CD4-positive, alpha-beta T cell (primary cell): ENCODE measurements around the gene PWWP2B. TPM values are rescaled to one million over a fixed set of nuclear protein-coding genes. Genes with fewer than 3 reads are reported as not detected.

Experiments used
- ATAC-seq: fragments of 200-7000 bp; cut with Tn5 transposase; one replicate; pipeline ENCODE4 v1.10.0; 2022; ENCODE audit warnings: mild to moderate bottlenecking; ENCODE audit not compliant: poor library complexity
- CTCF ChIA-PET: fragments of 350-600 bp; sonication (Branson Sonifier 250); formaldehyde crosslinking; loops from one replicate; lab custom pipeline; 2021; ENCODE audit warnings: antibody characterized with exemption, inconsistent platforms; lab: Charles Lee
- POLR2A ChIA-PET: fragments of 350-600 bp; sonication (Branson Sonifier 250); formaldehyde crosslinking; loops from one replicate; lab custom pipeline; 2021; ENCODE audit warnings: antibody characterized with exemption, inconsistent platforms; lab: Charles Lee
- DNase-seq, 14 experiments: peaks; one replicate each; pipeline ENCODE4 v3.0.0-alpha.2; 2013 to 2020; ENCODE audit warnings: mixed read lengths in 2 of 14
- H3K27ac ChIP-seq, 2 donors: one replicate each; pipeline versions ENCODE4 v1.5.1 to v1.7.0; 2013; ENCODE audit warnings: low read length in 2 of 2, low read depth in 1 of 2, mild to moderate bottlenecking in 1 of 2
- H3K27me3 ChIP-seq, 2 experiments: 1 replicate in 1 of 2; 2 replicates in 1 of 2; pipeline versions ENCODE4 v1.6.1 to v1.7.0; 2013; ENCODE audit warnings: low read length in 2 of 2, control low read depth in 1 of 2, mild to moderate bottlenecking in 1 of 2, moderate library complexity in 1 of 2; ENCODE audit not compliant: insufficient read depth in 2 of 2, control insufficient read depth in 1 of 2
- H3K36me3 ChIP-seq: one replicate; pipeline ENCODE4 v1.6.1; 2013; ENCODE audit warnings: low read length, control low read depth; ENCODE audit not compliant: insufficient read depth
- H3K4me1 ChIP-seq: one replicate; pipeline ENCODE4 v1.6.1; 2013; ENCODE audit warnings: low read length, control low read depth; ENCODE audit not compliant: insufficient read depth
- H3K4me3 ChIP-seq: one replicate; pipeline ENCODE4 v1.5.1; 2013; ENCODE audit warnings: mild to moderate bottlenecking, low read length, moderate library complexity
- H3K9me3 ChIP-seq, 2 experiments: 1 replicate in 1 of 2; 2 replicates in 1 of 2; pipeline versions ENCODE4 v1.6.1 to v1.7.0; 2013; ENCODE audit warnings: low read length in 2 of 2, mild to moderate bottlenecking in 2 of 2, control low read depth in 1 of 2, moderate library complexity in 1 of 2; ENCODE audit not compliant: control insufficient read depth in 1 of 2, insufficient read depth in 1 of 2
- H3K27ac Mint-ChIP-seq: one replicate; pipeline ENCODE4 v1.8.0; 2020; ENCODE audit warnings: mixed read lengths
- H3K27me3 Mint-ChIP-seq: one replicate; pipeline ENCODE4 v1.8.0; 2021; ENCODE audit warnings: mixed read lengths
- H3K36me3 Mint-ChIP-seq: one replicate; pipeline ENCODE4 v1.8.0; 2021; ENCODE audit warnings: low read depth, mixed read lengths
- H3K4me1 Mint-ChIP-seq: one replicate; pipeline ENCODE4 v1.8.0; 2021; ENCODE audit warnings: low read depth, mixed read lengths
- H3K4me3 Mint-ChIP-seq: one replicate; pipeline ENCODE4 v1.8.0; 2020; ENCODE audit warnings: mild to moderate bottlenecking, mixed read lengths
- H3K9me3 Mint-ChIP-seq: one replicate; pipeline ENCODE4 v1.8.0; 2020; ENCODE audit warnings: mixed read lengths
- CTCF ChIP-seq: fragments of 200-600 bp; IDR thresholded peaks from one replicate; pipeline ENCODE4 v1.8.0; 2022; ENCODE audit warnings: antibody characterized with exemption, mild to moderate bottlenecking
- intact Hi-C, 2 experiments: fragments of 100-400 bp; cut with DNase I in 1 of 2; cut with micrococcal nuclease in 1 of 2; formaldehyde crosslinking; loops; one replicate each; pipeline versions ENCODE4 v1.15.1 to v1.9.0; 2023 to 2025; cut with DNase I, micrococcal nuclease
- total RNA-seq, 174 experiments: library from RNA in 2 of 174; stranded (reverse) in 2 of 174; gene quantifications; one replicate each; pipeline ENCODE4 v1.2.3 and lab custom pipeline; 2021 to 2026

PWWP2B gene
- total RNA-seq, 2 experiments from 2014 or later = 19.2 to 19.6 TPM

- Histone ChIP-seq H3K4me1 (peaks cover 30% of the 10 kb centered on the region), H3K27me3 (no peaks in the 10 kb centered on the region), H3K36me3 (peaks cover 8% of the 10 kb centered on the region), H3K9me3 (no peaks in the 10 kb centered on the region), H3K27ac (no peak overlapping the region), H3K4me3 (no peak overlapping the region)
- intact Hi-C loops = no loop called here
- no peaks in the 10 kb centered on the region for H3K27me3 Mint-ChIP-seq
- ATAC-seq (no peak), DNase-seq (no peak)
- ChIA-PET POLR2A (no interaction called here), CTCF (no interaction called here)
- no peaks in the 10 kb centered on the region for H3K9me3 Mint-ChIP-seq
- peaks cover 15% of the 10 kb centered on the region for H3K4me1 Mint-ChIP-seq
- peaks cover 11% of the 10 kb centered on the region for H3K36me3 Mint-ChIP-seq
- no peak overlapping the region for H3K27ac Mint-ChIP-seq
- no peak for TF ChIP-seq CTCF
- no peak overlapping the region for H3K4me3 Mint-ChIP-seq
Measured at GRCh38 chr10:132404911-132405462, 8.0 kb downstream of the PWWP2B start.

GRCh38 chr10:132405463-132405991 is 8.5 kb downstream of the PWWP2B start:
- H3K27ac ChIP-seq = no peak overlapping the region
- H3K4me1 ChIP-seq = peaks cover 27% of the 10 kb centered on the region
- H3K36me3 ChIP-seq = peaks cover 8% of the 10 kb centered on the region
- intact Hi-C loops = no loop called here
- Mint-ChIP-seq H3K4me3 (no peak overlapping the region), H3K9me3 (no peaks in the 10 kb centered on the region), H3K27me3 (no peaks in the 10 kb centered on the region), H3K4me1 (peaks cover 16% of the 10 kb centered on the region), H3K27ac (no peak overlapping the region), H3K36me3 (peaks cover 13% of the 10 kb centered on the region)
- no peak for DNase-seq
- CTCF ChIA-PET = no interaction called here
- H3K9me3 ChIP-seq = no peaks in the 10 kb centered on the region
- no peaks in the 10 kb centered on the region for H3K27me3 ChIP-seq
- POLR2A ChIA-PET = no interaction called here
- ATAC-seq = no peak
- no peak for TF ChIP-seq CTCF
- H3K4me3 ChIP-seq = no peak overlapping the region

GRCh38 chr10:132406181-132406580 is 9.2 kb downstream of the PWWP2B start:
- TF ChIP-seq CTCF = no peak
- Histone ChIP-seq H3K9me3 (no peaks in the 10 kb centered on the region), H3K36me3 (peaks cover 8% of the 10 kb centered on the region), H3K27me3 (no peaks in the 10 kb centered on the region), H3K4me1 (peaks cover 26% of the 10 kb centered on the region), H3K27ac (no peak overlapping the region), H3K4me3 (no peak overlapping the region)
- no peak for DNase-seq
- intact Hi-C loops = no loop called here
- Mint-ChIP-seq H3K27me3 (no peaks in the 10 kb centered on the region), H3K4me3 (no peak overlapping the region), H3K4me1 (peaks cover 16% of the 10 kb centered on the region), H3K9me3 (no peaks in the 10 kb centered on the region), H3K27ac (no peak overlapping the region), H3K36me3 (peaks cover 13% of the 10 kb centered on the region)
- no peak for ATAC-seq
- ChIA-PET CTCF (no interaction called here), POLR2A (no interaction called here)
